ENCODE results near the gene HTT-AS.

The HTT-AS gene

GRCh38 chr4:3022651-3023050 lies 51.7 kb downstream of the HTT-AS start:
- TF ChIP-seq CTCF (IDR thresholded peaks at IDR 0.05; ENCODE audit: extremely low read depth, missing control alignments): no peak
- no peak for DNase-seq (ENCODE audit: low spot score)

- DNase-seq (ENCODE audit: low spot score): no peak
- TF ChIP-seq CTCF (IDR thresholded peaks at IDR 0.05; ENCODE audit: extremely low read depth, missing control alignments): no peak
Observed at GRCh38 chr4:3022112-3022511, 52.2 kb downstream of the HTT-AS start.

GRCh38 chr4:3021627-3022026 lies 52.7 kb downstream of the HTT-AS start:
- no peak for DNase-seq (ENCODE audit: low spot score)
- no peak for TF ChIP-seq CTCF (IDR thresholded peaks at IDR 0.05; ENCODE audit: extremely low read depth, missing control alignments)

GRCh38 chr4:3021127-3021526 lies 53.2 kb downstream of the HTT-AS start:
- TF ChIP-seq CTCF (IDR thresholded peaks at IDR 0.05; ENCODE audit: extremely low read depth, missing control alignments): no peak
- no peak for DNase-seq (ENCODE audit: low spot score)

GRCh38 chr4:3019145-3019846 lies 55.0 kb downstream of the HTT-AS start:
- no peak for DNase-seq (ENCODE audit: low spot score)
- TF ChIP-seq CTCF (IDR thresholded peaks at IDR 0.05; ENCODE audit: extremely low read depth, missing control alignments): no peak

- TF ChIP-seq CTCF (IDR thresholded peaks at IDR 0.05; ENCODE audit: extremely low read depth, missing control alignments): no peak
- DNase-seq (ENCODE audit: low spot score): no peak
Observed at GRCh38 chr4:3017504-3017903, 56.8 kb downstream of the HTT-AS start.

GRCh38 chr4:3016961-3017360 lies 57.4 kb downstream of the HTT-AS start:
- no peak for TF ChIP-seq CTCF (IDR thresholded peaks at IDR 0.05; ENCODE audit: extremely low read depth, missing control alignments)
- DNase-seq (ENCODE audit: low spot score): no peak
